ENCODE measurements around the gene TCEAL9. TPM values are rescaled to one million over a fixed set of nuclear protein-coding genes. Genes with fewer than 3 reads are reported as not detected.
"Not testable (repeated sequence)": the region's sequence is repeated elsewhere in the genome, so short reads cannot be mapped to it uniquely, and the experiment has no call there.

The TCEAL9 gene
- total RNA-seq, 3 donors from 2014 or later (not counting 1 experiment from before 2014, with no cell fraction given), result 0.40 TPM; not detected in 2

GRCh38 chrX:103382877-103383276 lies 26.6 kb downstream of the TCEAL9 start:
- H3K4me1 Mint-ChIP-seq, result no peaks in the 10 kb centered on the region
- H3K4me1 ChIP-seq (ENCODE audit: control insufficient read depth, insufficient read depth, low read length), result no peaks in the 10 kb centered on the region

GRCh38 chrX:103384672-103385071 lies 28.4 kb downstream of the TCEAL9 start:
- no peaks in the 10 kb centered on the region for H3K27me3 ChIP-seq (ENCODE audit: control insufficient read depth, insufficient read depth, low read length)
- 78% methylated on average over 2 of the region's 2 CpGs for WGBS (ENCODE audit: insufficient coverage)
- no peak overlapping the region for H3K27ac ChIP-seq (ENCODE audit: low read length)
- no peak overlapping the region for H3K27ac Mint-ChIP-seq
- no peak for DNase-seq
- no peaks in the 10 kb centered on the region for H3K36me3 Mint-ChIP-seq
- no peaks in the 10 kb centered on the region for H3K36me3 ChIP-seq (ENCODE audit: control insufficient read depth, insufficient read depth, low read length)
- H3K27me3 Mint-ChIP-seq (ENCODE audit: low read depth in 2 of 2), result peaks cover 8 to 22% of the 10 kb centered on the region in 2 donors
- intact Hi-C loops (cut with micrococcal nuclease), result no loop called here
- TF ChIP-seq CTCF (IDR thresholded peaks at IDR 0.05), result no peak
- no peak for ATAC-seq
- no peaks in the 10 kb centered on the region for H3K9me3 ChIP-seq (ENCODE audit: control insufficient read depth, insufficient read depth, low read length)
- H3K4me3 ChIP-seq (ENCODE audit: low read length), result no peak overlapping the region
- H3K4me1 Mint-ChIP-seq, result no peaks in the 10 kb centered on the region
- H3K9me3 Mint-ChIP-seq, result no peaks in the 10 kb centered on the region
- H3K4me1 ChIP-seq (ENCODE audit: control insufficient read depth, insufficient read depth, low read length), result no peaks in the 10 kb centered on the region
- H3K4me3 Mint-ChIP-seq, result no peak overlapping the region

More at GRCh38 chrX:103382877-103383276, 26.6 kb downstream of the TCEAL9 start:
- ATAC-seq (no peak), DNase-seq (no peak)
- no peak overlapping the region for H3K4me3 Mint-ChIP-seq
- 100% methylated on average over 1 of the region's 1 CpG for WGBS (ENCODE audit: insufficient coverage)
- peaks cover 5 to 10% of the 10 kb centered on the region in 2 donors for H3K27me3 Mint-ChIP-seq (ENCODE audit: low read depth in 2 of 2)
- no peak overlapping the region for H3K4me3 ChIP-seq (ENCODE audit: low read length)
- no peaks in the 10 kb centered on the region for H3K36me3 Mint-ChIP-seq
- no peak overlapping the region for H3K27ac Mint-ChIP-seq
- TF ChIP-seq CTCF (IDR thresholded peaks at IDR 0.05), result no peak
- no peaks in the 10 kb centered on the region for H3K9me3 Mint-ChIP-seq
- no peaks in the 10 kb centered on the region for H3K9me3 ChIP-seq (ENCODE audit: control insufficient read depth, insufficient read depth, low read length)
- H3K27ac ChIP-seq (ENCODE audit: low read length), result no peak overlapping the region
- H3K27me3 ChIP-seq (ENCODE audit: control insufficient read depth, insufficient read depth, low read length), result no peaks in the 10 kb centered on the region
- H3K36me3 ChIP-seq (ENCODE audit: control insufficient read depth, insufficient read depth, low read length), result no peaks in the 10 kb centered on the region
- intact Hi-C loops (cut with micrococcal nuclease), result no loop called here

- ATAC-seq; H3K27ac Mint-ChIP-seq; H3K36me3 Mint-ChIP-seq; H3K36me3 ChIP-seq (ENCODE audit: control insufficient read depth, insufficient read depth, low read length); H3K4me1 Mint-ChIP-seq; DNase-seq; intact Hi-C loops (cut with micrococcal nuclease); H3K9me3 ChIP-seq (ENCODE audit: control insufficient read depth, insufficient read depth, low read length); H3K27me3 ChIP-seq (ENCODE audit: control insufficient read depth, insufficient read depth, low read length); H3K27ac ChIP-seq (ENCODE audit: low read length); H3K9me3 Mint-ChIP-seq; H3K4me1 ChIP-seq (ENCODE audit: control insufficient read depth, insufficient read depth, low read length); H3K4me3 Mint-ChIP-seq; H3K4me3 ChIP-seq (ENCODE audit: low read length): not testable (repeated sequence)
- no CpG with 5 or more reads among the region's 5 CpGs for WGBS (ENCODE audit: insufficient coverage)
- peaks cover 8 to 27% of the 10 kb centered on the region in 2 donors for H3K27me3 Mint-ChIP-seq (ENCODE audit: low read depth in 2 of 2)
Observed at GRCh38 chrX:103385283-103385830, 29.1 kb downstream of the TCEAL9 start.

GRCh38 chrX:103386332-103386731 lies 30.0 kb downstream of the TCEAL9 start:
- H3K4me3 Mint-ChIP-seq, result no peak overlapping the region
- H3K36me3 Mint-ChIP-seq, result no peaks in the 10 kb centered on the region
- no peak for ATAC-seq
- DNase-seq, result no peak
- no peak overlapping the region for H3K27ac Mint-ChIP-seq
- Histone ChIP-seq H3K4me3 (ENCODE audit: low read length) (no peak overlapping the region), H3K27me3 (ENCODE audit: control insufficient read depth, insufficient read depth, low read length) (no peaks in the 10 kb centered on the region), H3K9me3 (ENCODE audit: control insufficient read depth, insufficient read depth, low read length) (no peaks in the 10 kb centered on the region), H3K4me1 (ENCODE audit: control insufficient read depth, insufficient read depth, low read length) (no peaks in the 10 kb centered on the region), H3K27ac (ENCODE audit: low read length) (no peak overlapping the region), H3K36me3 (ENCODE audit: control insufficient read depth, insufficient read depth, low read length) (no peaks in the 10 kb centered on the region)
- no peak for TF ChIP-seq CTCF (IDR thresholded peaks at IDR 0.05)
- intact Hi-C loops (cut with micrococcal nuclease), result no loop called here
- 83% methylated on average over 1 of the region's 2 CpGs for WGBS (ENCODE audit: insufficient coverage)
- H3K27me3 Mint-ChIP-seq (ENCODE audit: low read depth in 2 of 2), result peaks cover 8 to 35% of the 10 kb centered on the region in 2 donors
- H3K4me1 Mint-ChIP-seq, result no peaks in the 10 kb centered on the region
- H3K9me3 Mint-ChIP-seq, result no peaks in the 10 kb centered on the region

Measured in natural killer cell (primary cell).